Stimulated activated CD4-positive, alpha-beta T cell treated with anti-CD3 and anti-CD28 coated beads, Interleukin-15, amount 100 ng/mL, for 24 hours (primary cell): ENCODE results near the gene KDM6A.
A peak's percentile ranks its signal among the peaks of the same experiment; 100 is the strongest.
"Not testable (repeated sequence)": the region's sequence is repeated elsewhere in the genome, so short reads cannot be mapped to it uniquely, and the experiment has no call there.

ENCODE experiments used
- DNase-seq: peaks from one replicate; pipeline ENCODE4 v3.0.0-alpha.2; 2020

KDM6A gene

GRCh38 chrX:44931441-44931973, 58.5 kb downstream of the KDM6A start:
- no peak for DNase-seq

DNA sequence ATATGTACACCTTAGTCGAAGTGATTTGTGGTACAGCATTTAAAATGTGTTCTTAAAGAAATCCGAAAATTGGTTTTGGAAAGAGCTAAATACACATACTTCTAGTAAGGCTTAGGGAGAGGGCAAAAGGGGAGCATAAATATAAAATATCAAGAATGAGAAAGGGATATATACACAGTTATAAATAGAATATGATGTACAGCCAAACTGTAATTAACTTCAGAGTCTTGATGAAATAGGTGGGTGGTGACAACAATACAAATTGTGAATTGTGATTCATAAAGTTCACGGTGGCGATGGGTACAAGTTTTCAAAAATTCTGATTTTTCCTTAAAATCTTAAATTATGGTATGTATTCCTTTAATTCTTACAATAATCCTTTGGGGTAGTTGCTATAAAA, 62.2 kb downstream of the KDM6A start:
- no peak for DNase-seq

GRCh38 chrX:44935640-44936039, 62.7 kb downstream of the KDM6A start:
- no peak for DNase-seq

GRCh38 chrX:44937606-44938005, 64.6 kb downstream of the KDM6A start:
- no peak for DNase-seq

DNA sequence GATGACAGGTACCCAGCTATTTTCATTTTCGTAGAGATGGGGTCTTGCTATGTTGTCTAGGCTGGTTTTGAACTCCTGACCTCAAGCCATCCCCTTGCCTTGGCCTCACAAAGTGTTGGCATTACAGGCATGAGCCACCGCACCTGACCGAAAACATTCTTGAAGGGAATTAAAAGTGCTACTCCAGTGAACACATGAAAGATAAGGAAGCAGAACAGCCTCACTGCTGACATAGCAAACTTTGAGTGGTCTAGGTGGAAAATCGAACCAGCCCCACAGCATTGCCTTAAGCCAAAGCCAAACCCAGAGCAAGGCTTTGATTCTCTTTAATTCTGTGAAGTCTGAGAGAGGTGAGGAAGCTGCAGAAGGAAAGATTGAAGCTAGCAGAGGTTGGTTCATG, 65.1 kb downstream of the KDM6A start:
- no peak for DNase-seq

GRCh38 chrX:44940541-44940940, 67.6 kb downstream of the KDM6A start:
- DNase-seq = not testable (repeated sequence)

DNA sequence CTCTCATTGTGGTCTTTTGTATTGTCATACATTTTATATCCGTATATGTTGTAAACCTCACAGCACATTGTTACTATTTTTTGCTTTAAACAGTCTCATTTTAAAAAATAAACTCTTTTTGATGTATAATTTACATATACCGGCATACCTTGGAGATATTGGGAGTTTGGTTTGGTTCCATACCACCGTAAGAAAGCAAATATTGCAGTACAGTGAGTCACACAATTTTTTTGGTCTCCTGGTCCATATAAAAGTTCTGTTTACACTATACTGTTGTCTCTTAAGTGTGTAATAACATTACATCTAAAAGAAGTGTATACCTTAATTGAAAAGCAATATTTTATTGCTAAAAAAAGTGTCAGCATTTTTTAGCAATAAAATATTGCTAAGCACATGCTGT, 70.0 kb downstream of the KDM6A start:
- no peak for DNase-seq

DNA sequence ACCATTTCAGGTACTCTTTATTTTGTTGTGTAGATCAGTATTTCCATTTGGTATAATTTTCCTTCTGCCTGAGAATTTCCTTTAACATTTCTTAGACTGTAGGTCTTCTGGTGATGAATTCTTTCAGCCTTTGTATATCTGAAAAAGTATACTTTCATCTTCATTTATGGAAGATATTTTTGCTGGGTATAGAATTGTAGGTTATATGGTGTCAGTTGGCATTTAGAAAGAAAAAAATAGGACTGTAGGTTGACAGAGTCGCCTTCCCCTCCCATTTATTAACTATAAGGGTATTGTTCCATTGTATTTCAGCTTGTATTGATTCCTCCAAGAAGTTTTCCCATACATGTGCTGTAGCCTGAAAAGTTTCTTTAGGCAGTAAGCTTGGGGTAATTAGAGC, 71.9 kb downstream of the KDM6A start:
- no peak for DNase-seq

DNA sequence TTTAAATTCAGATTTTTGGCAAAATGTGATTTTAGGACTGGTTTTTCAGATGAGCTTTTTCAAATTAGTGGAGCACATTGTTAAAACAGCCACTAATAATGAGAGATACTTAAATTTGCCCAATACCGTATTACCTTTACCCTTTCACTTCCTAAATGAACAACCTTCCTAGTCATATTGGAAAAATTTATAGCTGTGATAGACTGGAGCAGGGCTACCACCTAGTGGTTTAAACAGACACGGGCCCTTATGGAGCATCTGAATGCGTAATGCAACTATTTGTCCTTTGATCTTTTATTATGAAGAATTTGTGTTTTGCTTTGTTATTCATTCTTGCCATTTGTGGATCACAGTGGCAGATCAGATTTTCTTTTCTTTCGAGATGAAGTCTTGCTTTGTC, 72.7 kb downstream of the KDM6A start:
- peak; percentile 29 for DNase-seq

DNA sequence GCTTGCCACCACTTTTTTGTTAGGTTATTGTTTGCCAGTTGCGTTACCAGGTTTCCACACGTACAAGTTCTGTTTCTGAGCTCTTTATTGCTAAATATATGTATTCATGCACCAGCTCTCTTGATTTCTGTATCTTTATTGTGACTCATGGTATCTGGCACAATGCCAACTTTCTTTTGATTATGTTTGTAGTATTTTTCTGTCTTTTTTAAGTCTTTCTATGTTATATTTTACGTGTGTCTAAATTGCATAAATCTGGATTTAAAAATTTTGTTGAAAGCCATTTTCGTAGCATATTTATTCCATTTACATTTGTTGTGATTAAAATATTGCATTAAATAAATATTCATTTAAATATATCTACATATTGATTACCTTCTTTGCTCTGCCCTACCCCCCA, 73.8 kb downstream of the KDM6A start:
- no peak for DNase-seq

DNA sequence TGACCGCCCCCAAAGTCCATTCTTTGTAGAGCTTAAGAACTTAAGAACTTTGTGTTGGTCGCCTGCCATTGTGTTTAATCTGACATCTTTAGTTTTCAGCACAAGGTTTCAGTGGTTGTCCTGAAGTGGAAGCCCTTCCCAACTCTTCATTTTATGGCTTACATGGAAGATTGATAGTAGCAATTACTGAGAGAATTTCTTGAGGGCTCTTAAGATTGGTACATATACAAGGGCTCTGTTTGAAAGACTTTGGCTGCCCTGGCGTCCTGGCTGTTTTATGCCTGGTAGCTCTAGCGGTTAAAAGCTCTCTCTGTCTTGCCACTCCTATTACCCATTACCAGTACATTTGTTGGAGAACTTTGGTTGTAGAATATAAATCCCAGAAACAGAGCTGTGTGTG, 75.0 kb downstream of the KDM6A start:
- DNase-seq = no peak

DNA sequence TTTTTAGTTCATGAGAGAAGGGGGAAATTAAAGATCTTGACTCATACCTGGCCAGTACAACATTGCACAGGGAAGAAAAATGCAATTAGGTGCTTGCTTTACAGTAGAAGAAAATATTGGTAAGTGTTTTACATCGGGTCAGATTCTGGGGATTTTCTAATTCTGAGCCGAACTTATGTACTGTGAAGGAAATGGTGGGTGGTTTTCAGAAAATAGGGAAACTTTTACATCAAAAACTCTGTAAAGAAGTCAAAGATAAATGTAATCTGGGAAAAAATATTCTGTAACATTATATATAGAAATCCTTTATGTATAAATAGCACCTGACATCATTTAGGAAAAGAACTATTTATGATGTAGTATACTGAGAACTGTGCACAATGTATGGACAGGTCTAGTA, 75.4 kb downstream of the KDM6A start:
- DNase-seq = no peak

- no peak for DNase-seq
These were observed 76.1 kb downstream of the KDM6A start for GRCh38 chrX:44949125-44949524.

GRCh38 chrX:44950471-44951366, 77.7 kb downstream of the KDM6A start:
- DNase-seq = not testable (repeated sequence)

DNA sequence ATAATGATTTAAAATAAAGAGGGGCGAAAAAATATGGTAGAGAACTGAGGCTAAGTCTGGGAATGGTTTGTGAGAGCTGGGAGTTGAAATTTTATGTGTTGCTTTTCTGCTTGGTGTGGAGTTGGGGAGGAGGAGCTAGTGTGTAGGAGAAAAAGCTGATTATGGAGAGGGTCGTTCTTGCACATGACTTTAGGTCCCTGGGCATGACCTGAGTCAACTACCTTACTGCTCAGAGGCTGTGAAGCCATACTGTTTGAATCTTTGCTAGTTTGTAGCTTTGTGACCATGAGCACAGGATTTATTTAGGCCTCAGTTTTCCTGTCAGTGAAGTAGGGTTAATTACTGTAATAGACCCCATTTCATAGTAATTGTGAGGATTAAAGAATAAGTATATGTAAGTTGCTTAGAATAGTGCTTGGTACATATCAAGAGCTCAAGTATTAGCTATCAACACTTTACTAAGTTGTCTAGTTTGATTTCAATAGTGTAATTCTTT, 78.6 kb downstream of the KDM6A start:
- no peak for DNase-seq

DNA sequence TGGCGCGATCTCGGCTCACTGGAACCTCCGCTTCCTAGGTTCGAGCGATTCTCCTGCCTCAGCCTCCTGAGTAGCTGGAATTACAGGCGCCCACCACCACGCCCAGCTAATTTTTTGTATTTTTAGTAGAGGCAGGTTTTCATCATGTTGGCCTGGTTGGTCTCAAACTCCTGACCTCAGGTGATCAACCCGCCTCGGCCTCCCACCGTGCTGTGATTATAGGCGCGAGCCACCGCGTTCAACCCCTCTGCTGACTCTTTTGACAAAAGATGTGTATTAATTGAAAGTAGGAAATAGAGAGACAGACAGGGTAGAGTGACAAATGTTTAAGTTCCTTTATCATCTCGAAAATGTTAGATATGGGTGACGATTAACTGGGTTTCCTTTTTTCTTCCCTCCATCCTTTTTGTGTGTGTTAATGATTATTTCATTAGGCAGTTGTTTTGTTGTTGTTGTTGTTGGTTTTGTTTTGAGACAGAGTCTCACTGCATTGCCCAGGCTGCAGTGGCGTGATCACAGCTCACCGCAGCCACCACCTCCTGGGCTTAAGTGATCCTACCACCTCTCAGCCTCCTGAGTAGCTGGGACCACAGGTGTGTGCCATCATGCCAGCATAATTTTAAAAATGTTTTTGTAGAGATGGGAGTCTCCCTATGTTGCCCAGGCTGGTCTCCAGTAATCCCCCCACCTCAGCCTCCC, 79.5 kb downstream of the KDM6A start:
- DNase-seq = no peak

- DNase-seq = no peak
These were observed 80.9 kb downstream of the KDM6A start for GRCh38 chrX:44953734-44954502.

DNA sequence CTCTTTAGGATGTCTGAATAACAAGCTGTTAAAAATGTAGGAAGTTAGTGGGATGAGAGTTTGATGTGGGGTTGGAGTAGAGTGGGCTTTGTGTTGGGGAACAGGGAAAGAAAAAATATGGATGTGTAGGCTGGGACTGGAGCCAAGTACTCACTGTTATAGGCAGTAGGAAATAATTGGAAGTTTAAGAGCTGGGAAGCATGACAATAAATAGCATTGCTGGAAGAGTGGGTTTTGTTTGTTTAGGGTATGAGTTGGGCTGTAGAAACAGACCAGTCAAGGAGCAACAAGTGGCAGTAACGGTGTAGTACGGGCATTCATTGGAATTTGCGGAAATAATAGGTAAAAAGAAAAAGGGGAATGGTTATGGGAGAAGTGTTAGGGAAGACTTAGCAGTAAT, 81.6 kb downstream of the KDM6A start:
- DNase-seq = no peak

DNA sequence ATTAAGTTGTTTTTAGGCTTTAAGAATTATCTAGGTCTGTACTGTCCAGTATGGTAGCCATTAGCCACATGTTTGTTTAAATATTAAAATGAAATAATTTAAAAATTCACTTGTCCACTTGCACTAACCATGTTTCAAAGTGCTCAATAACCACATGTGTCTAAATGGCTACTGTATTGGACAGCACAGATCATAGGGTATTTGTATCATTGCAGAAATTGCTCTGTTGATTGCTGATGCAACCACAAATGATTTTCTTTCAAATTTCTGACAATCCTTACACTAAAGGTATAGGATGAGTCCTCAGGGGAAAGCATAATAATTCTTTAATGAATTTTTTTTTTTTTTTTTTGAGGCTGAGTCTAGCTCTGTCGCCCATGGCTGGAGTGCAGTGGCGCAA, 84.9 kb downstream of the KDM6A start:
- DNase-seq = no peak

DNA sequence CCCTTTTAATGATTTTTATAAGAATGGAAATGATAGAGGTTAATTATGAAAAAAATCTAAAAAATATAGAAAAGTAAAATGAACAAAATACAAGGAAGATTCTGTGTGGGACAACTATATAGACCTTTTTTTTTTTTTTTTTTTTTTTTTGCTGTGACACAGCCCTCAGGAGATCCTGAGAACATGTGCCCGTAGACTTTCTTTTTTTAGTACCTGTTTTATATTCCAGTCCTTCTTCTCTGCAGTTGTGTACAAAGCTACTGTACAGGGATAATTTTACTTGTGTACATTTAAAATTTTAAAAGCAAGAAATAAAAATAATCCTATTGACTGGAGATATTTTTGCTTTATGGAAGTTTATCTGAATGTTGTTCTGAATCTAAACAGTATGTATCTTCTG, 85.5 kb downstream of the KDM6A start:
- DNase-seq = no peak

DNA sequence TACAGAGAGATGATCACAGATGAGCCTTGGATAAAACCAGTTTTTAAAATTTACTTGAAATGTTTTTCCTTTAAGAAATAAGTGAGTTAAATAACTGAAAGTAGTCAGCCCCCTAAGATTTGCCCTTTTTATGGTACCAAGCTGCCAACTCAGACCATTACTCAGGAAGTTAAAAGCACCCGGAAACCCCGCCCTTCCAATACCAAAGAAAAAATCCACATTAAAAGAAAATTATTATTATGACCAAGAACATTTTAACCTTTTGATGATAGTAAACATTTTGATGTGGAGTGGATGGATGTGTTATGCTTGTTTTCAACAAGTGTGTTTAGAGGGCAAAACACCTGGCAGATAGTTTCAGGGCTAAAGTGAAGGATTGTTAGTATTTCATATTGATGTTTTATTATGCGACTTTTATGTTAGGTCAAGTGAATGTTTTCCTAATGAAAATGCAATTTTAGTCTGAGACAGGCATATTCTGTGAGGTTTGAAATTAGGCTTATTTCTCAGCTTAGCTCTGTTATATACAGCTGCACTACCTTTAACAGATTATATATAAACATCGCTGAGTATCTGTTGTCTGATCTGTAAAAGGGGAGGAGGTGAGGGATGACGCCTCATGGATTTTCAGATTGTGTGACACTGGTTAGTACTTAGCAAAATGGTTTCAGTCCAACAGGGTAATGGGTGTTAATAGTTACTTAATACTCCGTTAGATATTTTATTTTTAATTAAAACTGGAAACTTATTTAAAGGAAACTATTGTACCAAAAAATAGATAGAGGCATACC, 89.0 kb downstream of the KDM6A start:
- no peak for DNase-seq

- no peak for DNase-seq
These were observed 90.0 kb downstream of the KDM6A start for GRCh38 chrX:44962944-44963343.
